NB4 (cell line): ENCODE data around the gene NEK1.

Source experiments
- DNase-seq: peaks from one replicate; pipeline ENCODE4 v3.0.0; 2010; ENCODE audit warnings: low read depth
- H3K4me3 ChIP-seq: one replicate; pipeline ENCODE4 v1.5.1; 2011; ENCODE audit warnings: mild to moderate bottlenecking, low read depth, low read length, moderate library complexity
- CTCF ChIP-seq: IDR thresholded peaks from one replicate; pipeline ENCODE4 v1.5.1; 2012; ENCODE audit warnings: low read depth, low read length
- MAX ChIP-seq: IDR thresholded peaks from 2 replicates; pipeline ENCODE4 v1.6.1; 2011; ENCODE audit warnings: low read depth, low read length
- MYC ChIP-seq: IDR thresholded peaks from 2 replicates; pipeline ENCODE4 v1.6.1; 2011; ENCODE audit warnings: low read depth, low read length
- POLR2A ChIP-seq: IDR thresholded peaks from 2 replicates; pipeline ENCODE4 v1.6.1; 2011; ENCODE audit warnings: mild to moderate bottlenecking; ENCODE audit not compliant: insufficient read length; ENCODE audit errors: extremely low read depth

The NEK1 gene

GRCh38 chr4:169383724-169384123, 228.7 kb downstream of the NEK1 start:
- TF ChIP-seq POLR2A (no peak), CTCF (no peak), MAX (no peak), MYC (no peak)
- no peak for DNase-seq
- H3K4me3 ChIP-seq: no peak overlapping the region

GRCh38 chr4:169379688-169380087, 232.7 kb downstream of the NEK1 start:
- TF ChIP-seq POLR2A (no peak), MYC (no peak), MAX (no peak), CTCF (no peak)
- DNase-seq: no peak
- no peak overlapping the region for H3K4me3 ChIP-seq

GRCh38 chr4:169377367-169377766, 235.0 kb downstream of the NEK1 start:
- no peak for TF ChIP-seq MYC
- no peak for TF ChIP-seq CTCF
- no peak for TF ChIP-seq MAX
- TF ChIP-seq POLR2A: no peak
- no peak overlapping the region for H3K4me3 ChIP-seq
- DNase-seq: no peak

- DNase-seq: no peak
- TF ChIP-seq POLR2A: no peak
- TF ChIP-seq MYC: no peak
- TF ChIP-seq MAX: no peak
- no peak for TF ChIP-seq CTCF
- no peak overlapping the region for H3K4me3 ChIP-seq
Observed at GRCh38 chr4:169376421-169376820, 236.0 kb downstream of the NEK1 start.

- no peak overlapping the region for H3K4me3 ChIP-seq
Observed at GRCh38 chr4:169372791-169373190, 239.6 kb downstream of the NEK1 start.

More at GRCh38 chr4:169372791-169373190, 239.6 kb downstream of the NEK1 start:
- DNase-seq: no peak
- TF ChIP-seq MAX (no peak), POLR2A (no peak), CTCF (no peak), MYC (no peak)
